GM18873 (cell line): ENCODE data around the gene CIRBP.

Experiments used
- ATAC-seq: cut with Tn5 transposase; IDR thresholded peaks from one replicate; pipeline ENCODE4 v1.9.1; 2021; ENCODE audit warnings: mild to moderate bottlenecking, moderate library complexity, moderate number of reproducible peaks; ENCODE audit not compliant: unreplicated experiment, low FRiP score

CIRBP gene

GRCh38 chr19:1276628-1277022 lies 7.5 kb downstream of the CIRBP start:
- ATAC-seq: no peak

- ATAC-seq: no peak
Observed at GRCh38 chr19:1277061-1277460, 7.9 kb downstream of the CIRBP start.

- ATAC-seq: no peak
Observed at GRCh38 chr19:1278074-1278473, 8.9 kb downstream of the CIRBP start.

- no peak for ATAC-seq
Observed at GRCh38 chr19:1278713-1279660, 9.9 kb downstream of the CIRBP start.

- no peak for ATAC-seq
Observed at GRCh38 chr19:1279782-1280341, 10.7 kb downstream of the CIRBP start.

GRCh38 chr19:1280636-1281568 lies 11.8 kb downstream of the CIRBP start:
- ATAC-seq: no peak

- ATAC-seq: no peak
Observed at GRCh38 chr19:1281569-1282287, 12.6 kb downstream of the CIRBP start.

GRCh38 chr19:1282588-1283206 lies 13.6 kb downstream of the CIRBP start:
- no peak for ATAC-seq

- ATAC-seq: no peak
Observed at GRCh38 chr19:1283207-1283916, 14.2 kb downstream of the CIRBP start.

GRCh38 chr19:1283917-1284292 lies 14.8 kb downstream of the CIRBP start:
- no peak for ATAC-seq

- no peak for ATAC-seq
Observed at GRCh38 chr19:1284293-1284978, 15.3 kb downstream of the CIRBP start.

GRCh38 chr19:1284979-1285736 lies 16.0 kb downstream of the CIRBP start:
- ATAC-seq: no peak

GRCh38 chr19:1285737-1286360 lies 16.7 kb downstream of the CIRBP start, which contains the start of gene EFNA2:
Gene EFNA2 (plus strand): TSS chr19:1285873. CDS start chr19:1286169, 296 bp downstream.
- no peak for ATAC-seq

GRCh38 chr19:1286487-1287353 lies 17.6 kb downstream of the CIRBP start:
- no peak for ATAC-seq

- ATAC-seq: no peak
Observed at GRCh38 chr19:1287354-1288225, 18.5 kb downstream of the CIRBP start.
